CD4-positive, alpha-beta T cell treated with Interferon gamma for 1 hour (primary cell): ENCODE measurements around the gene CPO.
"Not testable (repeated sequence)": the region's sequence is repeated elsewhere in the genome, so short reads cannot be mapped to it uniquely, and the experiment has no call there.

Source experiments
- DNase-seq: peaks from one replicate; pipeline ENCODE4 v3.0.0-alpha.2; 2020

CPO gene

GRCh38 chr2:206939340-206939739 is at the start of gene CPO:
CPO (plus strand) TSS chr2:206939518; CDS start chr2:206939600, 82 bp downstream.
- DNase-seq = no peak

GRCh38 chr2:206890179-206890578 is 49.1 kb upstream of the CPO start:
- no peak for DNase-seq

GRCh38 chr2:206890926-206891325 is 48.4 kb upstream of the CPO start:
- DNase-seq = no peak

DNA sequence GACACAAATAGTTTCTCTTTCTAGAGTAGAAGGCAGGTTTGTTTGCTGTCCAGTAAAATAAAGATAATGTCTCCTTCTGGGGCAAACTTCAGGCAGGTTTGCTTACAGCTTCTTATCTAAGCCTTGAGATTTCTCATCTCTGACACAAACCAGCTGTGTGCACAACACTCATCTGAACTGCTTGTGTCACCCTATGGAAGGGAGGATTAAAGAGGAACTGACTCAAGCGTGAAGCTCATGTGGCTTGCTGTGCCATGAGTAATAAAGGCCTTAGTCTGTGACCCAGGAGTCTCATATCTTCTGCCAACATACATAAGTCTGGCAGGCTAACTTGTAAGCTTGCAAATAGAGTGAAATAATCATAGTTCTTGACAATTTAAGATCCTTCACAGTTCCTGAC is 24.2 kb upstream of the CPO start:
- DNase-seq = no peak

DNA sequence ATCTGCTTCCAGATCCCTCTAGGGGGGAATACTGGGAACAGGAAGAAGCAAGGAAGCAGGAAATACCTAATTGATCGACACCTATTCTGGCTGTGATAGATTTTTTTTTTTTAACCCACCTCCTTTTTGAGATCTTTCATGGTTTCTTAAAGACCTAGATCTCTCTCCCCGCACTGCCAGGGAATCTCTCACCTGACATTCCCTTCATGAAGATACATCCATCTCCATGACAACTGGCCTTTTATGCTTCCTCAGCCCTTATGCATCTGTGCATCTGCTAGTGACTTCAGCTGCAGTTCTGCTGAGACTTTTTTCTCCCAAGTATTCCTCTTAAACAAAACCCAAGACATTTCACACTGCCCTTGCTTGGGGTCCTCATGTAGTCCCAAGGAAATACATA is 21.1 kb upstream of the CPO start:
- no peak for DNase-seq

DNA sequence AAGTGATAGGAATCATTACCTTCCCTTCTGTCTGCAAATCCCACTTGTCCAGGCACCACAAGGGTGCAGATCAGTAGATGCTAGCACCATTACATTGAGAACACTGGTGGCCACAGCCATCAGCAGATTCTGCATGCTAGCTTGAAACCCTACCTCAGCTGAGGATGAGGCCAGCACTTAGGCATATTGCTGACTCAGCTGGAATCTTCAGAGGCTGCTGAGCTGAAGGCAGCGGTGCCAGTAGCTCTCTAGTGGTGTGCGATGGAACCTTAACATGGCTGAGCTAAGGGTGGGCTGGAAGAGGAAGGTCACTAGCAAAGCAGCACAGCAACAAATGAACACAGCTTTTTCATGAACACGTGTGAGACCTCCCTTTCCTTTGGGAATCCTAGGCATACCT is 19.0 kb upstream of the CPO start:
- DNase-seq = no peak

DNA sequence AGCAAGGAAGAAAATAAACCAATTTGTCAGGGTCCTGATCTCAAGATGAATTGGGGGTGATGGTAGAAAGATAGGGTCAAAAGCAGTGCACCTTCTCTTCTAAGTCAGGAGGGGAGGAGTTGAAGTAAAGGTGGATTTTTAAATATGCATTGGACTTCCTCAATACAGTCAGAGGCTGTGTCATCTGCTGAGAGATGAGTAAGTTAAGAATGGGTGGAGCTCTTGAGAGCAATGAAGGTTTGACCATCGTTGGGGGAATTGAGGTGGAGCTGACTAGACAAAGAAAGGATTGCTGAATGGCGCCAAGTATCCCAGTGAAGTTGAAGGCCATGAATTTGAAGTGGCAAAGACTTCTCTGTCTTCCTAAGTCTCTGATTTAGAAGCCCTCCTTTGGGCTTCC is 18.4 kb upstream of the CPO start:
- DNase-seq = no peak

GRCh38 chr2:206921529-206921928 is 17.8 kb upstream of the CPO start:
- no peak for DNase-seq

GRCh38 chr2:206935991-206936842 is 3.1 kb upstream of the CPO start:
- DNase-seq = no peak

DNA sequence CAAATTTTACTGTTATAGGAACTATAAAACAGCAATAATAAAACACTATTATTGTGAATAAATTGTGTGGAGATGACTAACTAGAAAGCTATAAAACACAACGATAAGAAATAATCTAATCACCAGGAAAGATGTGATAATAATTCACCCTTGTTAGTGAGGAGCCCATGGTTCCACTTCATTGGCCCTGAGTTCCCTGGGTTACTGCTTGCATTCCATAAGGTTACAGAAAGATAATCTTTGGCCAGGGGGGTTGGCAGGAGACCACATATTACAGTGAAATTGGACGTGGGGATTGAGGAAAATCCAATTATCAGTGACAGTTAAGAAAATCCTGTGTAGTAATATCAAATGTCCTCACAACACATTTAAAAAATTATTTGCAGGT is 2.5 kb upstream of the CPO start:
- no peak for DNase-seq

DNA sequence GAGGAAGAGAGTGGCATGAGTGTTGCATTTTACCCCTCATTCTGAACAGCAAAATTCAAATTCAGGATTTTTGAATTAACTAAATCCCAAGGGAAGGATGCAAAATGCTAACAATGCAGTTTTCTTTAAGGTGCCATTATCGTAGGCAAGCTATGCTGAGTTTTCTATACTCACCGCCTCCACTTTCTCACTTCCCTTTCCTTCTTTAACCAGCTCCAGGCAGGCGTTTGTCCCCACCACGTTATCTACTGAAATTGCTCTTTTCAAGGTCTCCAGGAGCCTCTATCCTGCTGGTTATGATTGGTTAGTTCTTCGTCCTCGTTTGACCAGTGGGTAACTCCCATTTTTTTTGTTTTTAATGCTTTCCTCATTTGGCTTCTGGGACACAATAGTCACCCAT is 1.8 kb upstream of the CPO start:
- DNase-seq = no peak

- no peak for DNase-seq
These were observed 1.2 kb downstream of the CPO start for GRCh38 chr2:206940546-206940945.

- no peak for DNase-seq
These were observed 3.5 kb downstream of the CPO start for GRCh38 chr2:206942592-206943478.

DNA sequence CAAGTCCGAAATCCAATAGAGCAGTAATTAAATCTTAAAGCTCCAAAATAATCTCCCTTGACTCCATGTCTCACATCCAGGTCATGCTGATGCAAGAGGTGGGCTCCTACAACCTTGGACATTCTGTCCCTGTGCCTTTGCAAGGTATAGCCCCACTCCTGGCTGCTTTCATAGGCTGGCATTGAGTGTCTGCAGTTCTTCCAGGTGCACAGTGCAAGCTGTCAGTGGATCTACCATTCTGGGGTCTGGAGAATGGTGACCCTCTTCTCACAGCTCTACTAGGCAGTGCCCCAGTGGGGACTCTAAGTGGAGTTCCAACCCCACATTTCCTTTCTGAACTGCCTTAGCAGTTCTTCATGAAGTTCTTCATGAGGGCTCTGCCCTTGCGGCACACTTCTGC is 14.1 kb downstream of the CPO start:
- DNase-seq = not testable (repeated sequence)

GRCh38 chr2:206955253-206955652 is 15.9 kb downstream of the CPO start:
- DNase-seq = no peak

DNA sequence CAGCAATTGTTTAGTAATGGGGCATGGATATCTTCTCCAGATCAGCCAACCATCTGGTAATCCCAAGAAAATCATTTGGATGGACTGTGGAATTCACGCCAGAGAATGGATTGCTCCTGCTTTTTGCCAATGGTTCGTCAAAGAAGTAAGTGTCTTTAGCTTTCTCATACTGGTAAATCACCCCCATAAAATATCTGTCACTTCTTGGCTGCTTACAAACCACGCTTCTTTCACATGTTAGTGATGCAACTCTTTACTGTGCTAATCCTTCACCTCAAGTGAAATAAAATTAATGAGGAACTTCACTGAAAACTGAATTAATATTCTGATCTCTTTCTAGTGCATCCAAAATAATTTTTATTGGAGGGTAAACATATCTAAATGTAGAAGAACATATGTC is 18.9 kb downstream of the CPO start:
- no peak for DNase-seq

DNA sequence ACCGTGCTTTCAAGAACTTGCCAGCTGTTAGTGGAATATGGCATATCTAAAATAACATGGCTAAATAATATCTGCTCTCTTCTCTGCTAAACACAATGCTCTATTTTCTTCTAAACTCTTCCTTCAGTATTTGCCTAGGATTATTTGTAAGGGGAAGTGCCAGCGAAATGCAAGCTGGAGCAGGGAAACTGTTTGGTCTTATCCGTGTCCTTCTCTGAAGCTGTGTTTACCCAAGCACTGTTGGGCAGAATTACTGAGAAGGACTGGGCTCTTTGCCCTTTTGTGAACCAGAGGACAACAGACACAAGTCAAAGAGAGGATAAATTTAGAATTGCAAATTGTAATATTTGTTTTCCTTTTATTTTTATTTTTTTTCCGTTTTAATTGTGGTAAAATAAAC is 23.6 kb downstream of the CPO start:
- DNase-seq = no peak

DNA sequence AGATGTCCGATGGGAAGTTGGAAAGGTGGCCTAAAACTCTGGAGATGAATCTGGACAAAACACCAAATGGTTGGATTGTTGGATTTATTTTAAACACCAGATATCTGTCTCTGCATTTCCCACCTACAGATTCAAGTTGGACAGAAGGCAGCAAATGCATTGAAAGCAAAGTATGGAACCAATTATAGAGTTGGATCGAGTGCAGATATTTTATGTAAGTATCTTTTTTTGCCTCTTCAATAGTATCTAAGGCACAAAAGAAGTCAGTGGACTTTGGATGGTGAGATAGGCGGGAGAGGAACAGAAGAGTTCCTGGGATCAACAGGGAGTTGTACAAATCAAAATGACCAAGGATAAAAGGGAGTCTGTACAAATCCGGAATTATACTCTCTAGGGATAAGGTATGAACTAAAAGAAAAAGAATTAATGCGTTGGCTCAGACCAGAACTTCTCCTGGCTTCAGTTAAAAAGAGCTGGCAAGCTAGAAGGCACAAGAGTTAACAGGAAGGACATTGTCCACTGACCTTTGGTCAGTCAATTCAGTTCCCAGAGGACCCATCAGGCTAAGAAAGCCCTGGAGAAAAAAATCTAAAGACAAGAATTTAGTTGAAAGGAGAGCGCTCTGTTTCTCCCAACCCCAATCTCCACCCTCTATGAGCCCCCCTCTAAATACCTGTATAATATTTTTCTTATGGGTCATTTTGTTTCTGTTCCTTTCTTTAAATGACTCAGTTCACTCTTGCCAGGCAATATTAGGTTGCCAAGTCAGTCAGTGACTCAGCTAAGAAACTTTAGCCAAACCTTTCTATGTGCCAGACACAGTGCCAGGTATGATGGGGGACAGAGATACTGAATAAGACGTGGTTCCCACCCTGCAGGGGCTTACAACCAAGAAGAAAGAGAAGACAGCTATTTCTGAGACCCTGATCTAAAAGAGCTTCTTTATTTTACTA is 29.1 kb downstream of the CPO start:
- DNase-seq = no peak

GRCh38 chr2:206969192-206969591 is 29.9 kb downstream of the CPO start:
- DNase-seq = no peak

DNA sequence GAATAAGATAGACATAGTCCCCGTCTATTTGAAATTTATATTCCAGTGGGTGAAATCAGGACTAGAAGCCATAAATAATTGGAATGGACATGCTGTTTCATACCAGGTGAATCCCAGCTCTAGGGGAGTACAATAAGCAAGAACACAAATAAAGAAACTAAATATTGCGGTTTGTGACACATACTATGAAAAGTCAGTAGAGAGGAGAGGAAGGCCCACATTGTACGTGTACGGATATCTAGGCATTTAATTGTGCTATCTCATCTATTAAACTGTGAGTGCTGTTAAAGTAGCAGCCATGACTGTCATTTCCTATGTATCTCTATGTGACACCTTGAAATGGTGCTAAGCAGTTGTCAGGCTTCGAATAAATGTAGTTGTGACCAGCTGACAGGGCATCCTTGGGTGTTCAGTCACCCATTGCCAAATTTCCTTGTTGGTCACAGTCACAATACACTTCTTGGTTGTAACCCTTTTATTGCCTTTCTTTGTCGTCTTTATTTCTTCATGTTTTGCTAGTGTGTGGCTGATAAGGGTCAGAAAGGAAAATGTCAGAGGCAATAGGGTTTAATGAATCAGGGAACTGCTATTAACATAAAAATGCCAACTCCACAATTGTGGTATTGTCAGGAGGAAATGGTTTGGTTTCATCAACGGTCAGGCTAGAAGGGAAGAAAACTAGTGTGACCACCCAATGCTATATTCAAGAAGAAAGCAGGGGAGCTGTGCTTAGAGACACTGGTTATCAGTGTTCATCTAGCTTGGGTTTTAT is 31.5 kb downstream of the CPO start:
- DNase-seq = no peak

DNA sequence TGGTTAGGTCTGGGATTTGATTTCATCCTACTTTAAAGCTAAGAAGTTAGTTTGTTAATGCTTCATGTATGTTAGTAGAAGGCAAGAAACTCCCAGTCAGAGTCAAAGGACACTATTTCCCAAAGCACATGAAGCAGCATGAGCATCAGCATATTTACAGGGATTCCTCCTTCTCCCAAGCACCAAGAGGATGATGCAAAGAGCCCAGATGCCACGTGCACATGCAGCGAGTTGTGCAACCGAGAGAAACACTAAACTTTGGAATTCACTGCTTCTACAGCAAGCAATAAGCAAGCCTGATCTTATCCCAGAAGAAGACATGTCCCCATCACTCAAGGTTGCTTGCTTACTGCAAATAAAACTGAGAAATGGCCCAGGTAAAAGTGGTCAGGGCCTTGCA is 32.5 kb downstream of the CPO start:
- no peak for DNase-seq

GRCh38 chr2:206974551-206974950 is 35.2 kb downstream of the CPO start:
- no peak for DNase-seq
